Testis (tissue), 3 donors: ENCODE results near the gene DHRS7B. TPM values are rescaled to one million over a fixed set of nuclear protein-coding genes. Genes with fewer than 3 reads are reported as not detected.

Source experiments
- DNase-seq: peaks from one replicate; pipeline ENCODE4 v3.0.0-alpha.2; 2019
- H3K27ac ChIP-seq, 2 donors: fragments of 200-600 bp; sonication (generic); one replicate each; pipeline ENCODE4 v1.5.1; 2019
- H3K27me3 ChIP-seq: fragments of 200-600 bp; sonication (generic); one replicate; pipeline ENCODE4 v1.5.1; 2019
- H3K36me3 ChIP-seq: fragments of 200-600 bp; sonication (generic); one replicate; pipeline ENCODE4 v1.5.1; 2017; ENCODE audit warnings: low read depth; ENCODE audit errors: missing control alignments
- H3K4me1 ChIP-seq: fragments of 200-600 bp; sonication (generic); one replicate; pipeline ENCODE4 v1.5.1; 2019
- H3K4me3 ChIP-seq, 2 donors: fragments of 200-600 bp; sonication (generic); one replicate each; pipeline ENCODE4 v1.5.1; 2017 to 2019
- H3K9me3 ChIP-seq: fragments of 200-600 bp; sonication (generic); one replicate; pipeline ENCODE4 v1.5.1; 2017
- POLR2A ChIP-seq: fragments of 450-650 bp; IDR thresholded peaks from one replicate; pipeline ENCODE4 v1.6.1; 2017; ENCODE audit warnings: antibody characterized with exemption, mild to moderate bottlenecking, moderate library complexity
- WGBS, 2 donors: methylation state at CpG; one replicate each; pipeline ENCODE4 v1.1.5; 2018; 5-methylcytosine and 5-hydroxymethylcytosine counted together
- intact Hi-C: fragments of 100-400 bp; cut with DNase I; formaldehyde crosslinking; loops from one replicate; pipeline ENCODE4 v1.15.1; 2023; ENCODE audit warnings: low total_unique reads
- polyA plus RNA-seq: library from polyadenylated mRNA; stranded (reverse); fragments of 350-450 nt; fragmentation: Illumina TruSeq; extraction: RNeasy Lipid Tissue Mini Kit (QIAGEN cat#74804); gene quantifications from one replicate; pipeline ENCODE4 v1.2.3, GENCODE V29; 2014; ENCODE audit warnings: low read depth, low replicate concordance; ENCODE audit not compliant: insufficient read depth
- total RNA-seq, 2 donors: library from RNA; depleted of rRNA; stranded (reverse); fragments of >200 nt; gene quantifications; one replicate each; pipeline ENCODE4 v1.2.3, GENCODE V29; 2016
- TF ChIP-seq, protein P1 (sequence below), 3 experiments: fragments of 450-650 bp in 2 of 3; fragments of 200-600 bp in 1 of 3; sonication (generic) in 1 of 3; IDR thresholded peaks; one replicate each; pipeline ENCODE4 v1.5.1; 2016 to 2019; ENCODE audit warnings: antibody characterized with exemption in 3 of 3, mild to moderate bottlenecking in 2 of 3, moderate library complexity in 1 of 3

Gene DHRS7B
- total and polyA plus RNA-seq, 3 donors from 2014 or later, result 39.0 to 81.7 (median 53.6) TPM

DNA sequence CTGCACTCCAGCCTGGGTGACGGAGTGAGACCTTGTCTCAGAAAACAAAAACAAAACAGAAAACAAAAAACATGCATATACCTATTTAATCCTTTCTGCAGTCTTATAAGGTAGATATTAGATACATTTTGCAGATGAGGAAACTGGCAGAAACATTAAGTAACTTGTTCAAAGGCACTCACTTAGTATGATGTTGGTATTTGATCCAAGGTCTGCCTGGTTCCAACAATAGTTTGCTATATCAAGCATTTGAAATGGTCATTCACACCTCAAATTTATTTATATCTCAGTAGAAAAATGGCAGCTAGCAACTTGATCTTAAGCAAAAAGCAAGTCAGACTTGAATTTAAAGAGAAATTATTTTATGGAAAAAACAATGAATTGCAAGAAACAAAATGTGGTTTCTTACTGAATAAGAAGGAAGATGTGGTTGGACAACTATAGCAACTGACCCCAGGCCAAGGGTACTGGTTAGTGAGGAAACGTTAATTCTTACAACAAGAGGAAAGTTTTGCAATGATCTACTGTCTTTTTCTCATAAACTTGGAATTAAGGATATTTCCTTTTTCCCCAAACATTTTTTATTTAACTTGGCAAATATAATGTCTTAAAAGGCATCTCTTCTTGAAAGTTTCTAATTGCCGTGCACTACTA lies 19.7 kb downstream of the DHRS7B start:
- WGBS, 2 donors, result 67% methylated on average over 3 of the region's 3 CpGs
- intact Hi-C loops, result no loop called here
- no peak for DNase-seq
- Histone ChIP-seq H3K27me3 (no peaks in the 10 kb centered on the region), H3K36me3 (no peaks in the 10 kb centered on the region), H3K27ac (no peak overlapping the region), H3K4me1 (no peaks in the 10 kb centered on the region), H3K4me3 (no peak overlapping the region), H3K9me3 (no peaks in the 10 kb centered on the region)
- TF ChIP-seq, protein P1, sequence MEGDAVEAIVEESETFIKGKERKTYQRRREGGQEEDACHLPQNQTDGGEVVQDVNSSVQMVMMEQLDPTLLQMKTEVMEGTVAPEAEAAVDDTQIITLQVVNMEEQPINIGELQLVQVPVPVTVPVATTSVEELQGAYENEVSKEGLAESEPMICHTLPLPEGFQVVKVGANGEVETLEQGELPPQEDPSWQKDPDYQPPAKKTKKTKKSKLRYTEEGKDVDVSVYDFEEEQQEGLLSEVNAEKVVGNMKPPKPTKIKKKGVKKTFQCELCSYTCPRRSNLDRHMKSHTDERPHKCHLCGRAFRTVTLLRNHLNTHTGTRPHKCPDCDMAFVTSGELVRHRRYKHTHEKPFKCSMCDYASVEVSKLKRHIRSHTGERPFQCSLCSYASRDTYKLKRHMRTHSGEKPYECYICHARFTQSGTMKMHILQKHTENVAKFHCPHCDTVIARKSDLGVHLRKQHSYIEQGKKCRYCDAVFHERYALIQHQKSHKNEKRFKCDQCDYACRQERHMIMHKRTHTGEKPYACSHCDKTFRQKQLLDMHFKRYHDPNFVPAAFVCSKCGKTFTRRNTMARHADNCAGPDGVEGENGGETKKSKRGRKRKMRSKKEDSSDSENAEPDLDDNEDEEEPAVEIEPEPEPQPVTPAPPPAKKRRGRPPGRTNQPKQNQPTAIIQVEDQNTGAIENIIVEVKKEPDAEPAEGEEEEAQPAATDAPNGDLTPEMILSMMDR (IDR thresholded peaks at IDR 0.05), result no peak
- no peak for TF ChIP-seq POLR2A

DNA sequence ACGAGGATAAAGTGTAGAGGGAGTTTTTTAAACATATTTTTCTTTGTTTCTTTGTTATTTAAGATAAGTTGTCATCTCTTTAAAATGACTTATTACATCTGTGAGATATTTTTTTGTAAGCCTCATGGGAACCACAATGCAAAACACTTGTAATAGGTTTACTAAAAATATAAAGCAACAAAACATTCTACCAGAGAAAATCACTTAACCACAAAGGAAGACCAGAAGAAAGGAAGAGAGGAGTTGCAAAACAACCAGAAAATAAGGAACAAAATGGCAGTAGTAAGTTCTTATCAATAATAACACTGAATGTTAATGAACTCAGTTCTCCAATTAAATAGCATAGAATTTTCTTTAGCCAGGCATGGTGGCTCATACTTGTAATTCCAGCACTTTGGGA lies 22.9 kb downstream of the DHRS7B start:
- intact Hi-C loops, result no loop called here
- Histone ChIP-seq H3K27ac (no peak overlapping the region), H3K4me3 (no peak overlapping the region), H3K9me3 (no peaks in the 10 kb centered on the region), H3K4me1 (no peaks in the 10 kb centered on the region), H3K27me3 (no peaks in the 10 kb centered on the region), H3K36me3 (no peaks in the 10 kb centered on the region)
- DNase-seq, result no peak
- 88 to 97% methylated on average over 1 of the region's 1 CpG for WGBS, 2 donors
- TF ChIP-seq, protein P1 (IDR thresholded peaks at IDR 0.05), result no peak
- TF ChIP-seq POLR2A, result no peak

DNA sequence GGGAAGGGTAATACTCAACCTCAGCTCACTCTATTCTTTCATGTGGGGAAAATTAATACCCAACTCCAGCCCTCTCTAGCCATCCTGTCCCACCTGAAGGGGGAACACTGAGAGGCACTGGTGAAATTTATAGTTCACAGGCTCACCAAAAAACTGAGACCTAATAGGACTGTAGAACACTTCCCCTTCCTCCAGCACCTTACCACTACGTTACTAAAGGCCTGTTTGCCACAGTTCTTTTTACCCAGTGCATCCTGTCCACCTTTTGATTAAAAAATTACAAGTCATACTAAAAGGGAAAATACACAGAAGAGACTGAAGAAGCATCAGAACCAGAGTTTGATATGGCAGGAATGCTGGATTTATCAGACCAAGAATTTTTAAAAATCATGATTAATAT lies 26.0 kb downstream of the DHRS7B start:
- intact Hi-C loops, result no loop called here
- DNase-seq, result no peak
- Histone ChIP-seq H3K27ac (no peak overlapping the region), H3K4me1 (no peaks in the 10 kb centered on the region), H3K9me3 (no peaks in the 10 kb centered on the region), H3K4me3 (no peak overlapping the region), H3K27me3 (no peaks in the 10 kb centered on the region), H3K36me3 (no peaks in the 10 kb centered on the region)
- no peak for TF ChIP-seq POLR2A
- TF ChIP-seq, protein P1 (IDR thresholded peaks at IDR 0.05), result no peak
- WGBS, 2 donors, result 76 to 95% methylated on average over 1 of the region's 1 CpG

DNA sequence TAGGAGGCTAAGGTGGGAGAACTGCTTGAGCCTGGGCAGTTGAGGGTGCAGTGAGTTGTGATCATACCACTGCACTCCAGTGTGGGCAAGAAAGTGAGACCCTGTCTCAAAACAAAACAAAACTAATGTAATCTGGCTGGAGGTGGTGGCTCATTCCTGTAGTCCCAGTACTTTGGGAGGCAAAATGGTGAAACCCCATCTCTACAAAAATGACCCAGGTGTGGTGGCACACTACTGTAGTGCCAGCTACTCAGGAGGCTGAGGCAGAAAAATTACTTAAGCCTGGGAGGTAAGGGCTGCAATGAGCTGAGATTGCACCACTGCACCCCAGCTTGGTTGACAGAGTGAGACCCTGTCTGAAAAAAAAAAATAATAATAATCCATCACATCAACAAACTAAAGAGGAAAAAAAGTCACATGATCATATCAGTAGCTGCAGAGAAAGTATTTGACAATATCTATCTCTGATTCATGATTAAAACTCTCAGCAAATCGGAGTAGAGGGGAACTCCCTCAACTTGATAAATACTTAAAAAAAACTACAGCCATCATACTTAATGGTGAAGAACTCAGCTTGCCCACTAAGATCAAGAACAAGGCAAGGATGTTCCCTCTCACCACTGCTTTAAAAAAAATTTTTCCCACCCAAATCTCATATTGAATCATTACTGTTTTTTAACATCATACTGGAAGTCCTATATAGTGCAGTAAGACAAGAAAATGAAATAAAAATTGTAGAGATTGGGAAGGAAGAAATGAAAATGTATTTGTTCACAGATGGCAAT lies 31.0 kb downstream of the DHRS7B start:
- TF ChIP-seq, protein P1 (IDR thresholded peaks at IDR 0.05), result no peak
- TF ChIP-seq POLR2A, result no peak
- intact Hi-C loops, result no loop called here
- no peaks in the 10 kb centered on the region for H3K36me3 ChIP-seq

More for the DNA sequence above, 31.0 kb downstream of the DHRS7B start:
- DNase-seq, result no peak
- Histone ChIP-seq H3K27me3 (no peaks in the 10 kb centered on the region), H3K4me3 (no peak overlapping the region), H3K4me1 (peaks cover 12% of the 10 kb centered on the region), H3K9me3 (no peaks in the 10 kb centered on the region), H3K27ac (no peak overlapping the region)
- WGBS, 2 donors, result 86 to 88% methylated on average over 1 of the region's 1 CpG
